ENCODE results near the gene APOA1.
A peak's percentile ranks its signal among the peaks of the same experiment; 100 is the strongest.
"Not testable (repeated sequence)": the region's sequence is repeated elsewhere in the genome, so short reads cannot be mapped to it uniquely, and the experiment has no call there.

APOA1 gene

DNA sequence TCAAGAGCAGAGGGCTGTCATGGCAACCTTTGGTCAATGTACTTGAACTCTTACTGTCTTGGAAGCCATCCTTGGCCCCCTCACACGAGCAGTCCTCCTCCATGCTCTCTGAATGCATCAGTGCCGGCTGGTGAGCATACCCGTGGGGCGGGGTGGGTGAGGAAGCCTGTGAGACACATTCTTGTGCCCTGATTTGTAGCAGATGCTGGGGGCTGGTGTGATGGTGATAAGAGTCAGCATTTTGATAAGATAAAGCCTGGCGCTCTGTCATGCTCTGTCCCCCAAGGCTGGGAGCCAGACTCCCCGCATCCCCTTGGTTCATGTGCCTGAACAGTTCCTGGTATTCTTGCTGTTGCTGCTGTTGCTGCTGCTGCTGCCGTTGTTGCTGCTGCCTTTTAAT is 20.5 kb upstream of the APOA1 start:
- DNase-seq (ENCODE audit: low spot score): no peak

DNA sequence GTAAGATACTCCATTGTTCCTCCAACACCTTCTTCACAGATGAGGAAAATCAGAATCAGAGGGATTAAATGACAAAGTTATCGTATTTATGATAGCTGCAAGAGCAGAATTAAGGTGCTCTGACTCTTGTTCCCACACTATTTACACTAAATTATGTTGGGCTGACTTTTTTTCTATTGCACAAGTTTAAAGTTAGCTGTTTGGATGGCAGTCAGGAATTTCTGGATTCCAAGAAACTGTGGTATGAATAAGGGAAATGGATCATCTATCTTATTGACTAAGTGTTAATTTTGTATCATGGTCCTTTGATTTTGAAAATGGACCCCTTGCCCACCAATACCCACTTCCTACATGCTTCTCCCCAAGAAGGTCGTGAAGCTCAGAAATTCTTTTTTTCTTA is 19.9 kb upstream of the APOA1 start:
- DNase-seq (ENCODE audit: low spot score): no peak

GRCh38 chr11:116856423-116856822 is 19.0 kb upstream of the APOA1 start:
- no peak for DNase-seq (ENCODE audit: low spot score)

DNA sequence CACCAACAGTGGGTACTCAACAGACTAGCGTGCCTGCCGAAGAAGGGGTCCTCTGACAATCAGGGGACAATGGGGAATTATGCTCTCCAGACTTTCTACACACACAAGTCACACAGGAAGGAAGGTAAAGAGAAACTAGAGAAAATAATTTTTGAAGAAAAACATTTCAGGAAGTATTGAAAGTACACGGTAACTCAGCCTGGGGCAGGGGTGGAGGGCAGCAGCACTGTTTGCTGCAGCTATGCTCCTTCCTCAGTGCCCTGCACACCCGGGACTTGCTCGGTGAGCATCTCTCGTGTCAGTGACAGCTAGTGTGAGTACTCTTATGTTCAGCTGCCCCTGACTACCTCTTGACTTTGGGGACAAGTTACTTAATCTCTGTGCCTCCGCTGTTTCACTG is 18.0 kb upstream of the APOA1 start:
- DNase-seq (ENCODE audit: low spot score): no peak

GRCh38 chr11:116853461-116854073 is 16.1 kb upstream of the APOA1 start:
- DNase-seq (ENCODE audit: low spot score): no peak

DNA sequence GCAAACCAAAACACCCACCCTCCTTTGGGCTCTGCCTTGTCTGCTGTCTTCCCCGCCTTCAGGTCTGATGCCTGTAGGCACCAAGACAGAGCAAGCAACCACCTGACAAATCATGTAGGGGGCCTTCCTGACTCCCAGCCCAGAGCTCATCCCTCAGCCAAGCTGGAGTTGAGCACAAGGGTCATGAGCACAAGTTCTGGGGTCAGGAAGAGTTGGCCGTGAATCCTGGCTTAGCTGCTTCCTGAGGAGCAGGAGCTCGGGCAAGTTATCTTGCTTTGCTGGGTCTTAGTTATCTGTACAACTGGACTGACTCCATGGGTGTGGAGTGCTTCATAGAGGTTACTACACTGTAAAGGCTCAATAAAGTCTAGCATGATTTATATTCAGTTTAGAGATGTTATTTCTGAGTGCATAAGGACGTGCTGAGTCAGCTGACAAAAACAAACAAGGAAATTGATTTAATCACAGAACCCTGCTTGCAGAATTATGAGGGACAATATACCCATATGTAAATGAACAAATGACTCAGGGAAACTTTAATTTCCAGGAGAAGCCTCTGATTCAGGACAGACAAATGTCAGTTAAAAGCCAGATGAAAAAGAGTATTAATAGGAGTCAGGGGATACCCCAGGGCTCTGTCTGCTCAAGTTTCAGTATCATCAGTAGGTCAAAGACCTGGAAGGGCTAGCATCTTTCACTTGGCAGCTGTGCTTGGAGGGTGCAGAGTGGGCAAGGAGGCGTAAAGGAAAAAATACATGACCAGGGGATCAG is 15.0 kb upstream of the APOA1 start:
- DNase-seq (ENCODE audit: low spot score): no peak

GRCh38 chr11:116851626-116852025 is 14.2 kb upstream of the APOA1 start:
- DNase-seq (ENCODE audit: low spot score): no peak

DNA sequence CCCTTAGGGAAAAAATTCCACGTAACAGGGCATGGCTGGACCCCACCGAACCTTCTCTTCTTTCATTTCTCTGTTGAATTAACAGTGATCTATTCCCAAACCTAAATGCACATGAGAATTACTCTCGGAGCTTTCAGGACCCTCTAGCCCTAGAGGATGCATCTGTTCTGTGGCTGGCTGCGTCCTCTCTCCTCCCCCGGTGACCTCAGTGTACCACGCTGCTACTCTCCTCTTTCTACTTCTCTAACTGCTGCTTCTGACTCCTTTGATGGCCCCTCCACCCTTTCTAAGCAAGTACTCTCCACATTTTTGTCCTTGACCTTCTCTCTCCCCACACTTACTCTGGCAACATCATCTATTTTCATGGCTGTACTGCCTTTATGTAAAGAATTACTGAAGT is 12.1 kb upstream of the APOA1 start:
- DNase-seq (ENCODE audit: low spot score): no peak

- no peak for DNase-seq (ENCODE audit: low spot score)
Measured at GRCh38 chr11:116849060-116849459, 11.6 kb upstream of the APOA1 start.

- no peak for DNase-seq (ENCODE audit: low spot score)
Measured at GRCh38 chr11:116847612-116848011, 10.2 kb upstream of the APOA1 start.

GRCh38 chr11:116844722-116845121 is 7.3 kb upstream of the APOA1 start:
- no peak for DNase-seq (ENCODE audit: low spot score)

GRCh38 chr11:116843661-116844060 is 6.2 kb upstream of the APOA1 start:
- DNase-seq (ENCODE audit: low spot score): no peak

- no peak for DNase-seq (ENCODE audit: low spot score)
Measured at GRCh38 chr11:116842909-116843308, 5.5 kb upstream of the APOA1 start.

DNA sequence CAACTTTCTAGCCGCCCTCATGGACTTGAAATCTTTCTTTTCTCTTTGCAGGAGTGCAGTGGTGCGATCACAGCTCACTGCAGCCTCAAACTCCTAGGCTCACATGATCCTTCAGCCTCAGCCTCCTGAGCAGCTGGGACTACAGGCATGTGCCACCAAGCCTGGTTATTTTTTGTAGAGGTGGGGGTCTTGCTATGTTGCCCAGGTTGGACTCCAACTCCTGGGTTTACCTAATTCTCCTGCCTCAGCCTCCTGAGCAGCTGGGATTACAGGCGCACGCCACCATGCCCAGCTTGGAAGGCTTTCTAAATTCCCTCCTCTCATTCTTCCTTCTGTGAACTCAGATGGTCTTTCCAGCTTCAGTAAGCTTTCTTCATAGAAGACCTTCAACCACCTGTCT is 4.7 kb upstream of the APOA1 start:
- no peak for DNase-seq (ENCODE audit: low spot score)

- DNase-seq (ENCODE audit: low spot score): no peak
Measured at GRCh38 chr11:116840746-116841296, 3.4 kb upstream of the APOA1 start.

GRCh38 chr11:116840224-116840745 is 2.9 kb upstream of the APOA1 start:
- peak; percentile 50 for DNase-seq (ENCODE audit: low spot score)

GRCh38 chr11:116838321-116839084 is 1.1 kb upstream of the APOA1 start:
- DNase-seq (ENCODE audit: low spot score): no peak

- no peak for DNase-seq (ENCODE audit: low spot score)
Measured at GRCh38 chr11:116836632-116836991, 810 bp downstream of the APOA1 start.

GRCh38 chr11:116835791-116836631 is 1.4 kb downstream of the APOA1 start:
- DNase-seq (ENCODE audit: low spot score): peak; percentile 51

GRCh38 chr11:116835042-116835772 is 2.2 kb downstream of the APOA1 start:
- no peak for DNase-seq (ENCODE audit: low spot score)

DNA sequence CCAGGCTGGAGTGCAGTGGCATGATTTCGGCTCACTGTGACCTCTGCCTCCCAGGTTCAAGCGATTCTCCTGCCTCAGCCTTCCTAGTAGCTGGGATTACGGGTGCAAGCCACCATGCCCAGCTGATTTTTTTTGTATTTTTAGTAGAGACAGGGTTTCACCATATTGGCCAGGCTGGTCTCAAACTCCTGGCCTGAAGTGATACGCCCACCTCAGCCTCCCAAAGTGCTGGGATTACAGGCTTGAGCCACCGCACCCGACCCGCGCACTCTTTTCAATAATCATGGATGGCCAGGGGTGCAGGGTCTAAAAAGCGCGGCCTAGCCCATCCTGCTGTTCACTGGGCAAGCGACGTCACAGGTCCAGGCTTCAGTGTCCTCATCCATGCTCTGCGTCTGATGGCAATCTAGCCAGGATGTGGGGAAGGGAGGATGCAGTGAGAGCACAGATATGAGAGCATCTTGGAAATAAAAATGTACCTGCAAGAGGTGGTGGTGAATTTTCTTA is 2.8 kb downstream of the APOA1 start:
- DNase-seq (ENCODE audit: low spot score): not testable (repeated sequence)

All from HuH-7 (cell line).